IPS-NIHi7 (cell line): ENCODE measurements around the gene ZNF683.

Experiments
- DNase-seq: peaks from one replicate; pipeline ENCODE4 v3.0.0; 2012; ENCODE audit warnings: mixed read lengths; ENCODE audit errors: extremely low spot score

The ZNF683 gene

DNA sequence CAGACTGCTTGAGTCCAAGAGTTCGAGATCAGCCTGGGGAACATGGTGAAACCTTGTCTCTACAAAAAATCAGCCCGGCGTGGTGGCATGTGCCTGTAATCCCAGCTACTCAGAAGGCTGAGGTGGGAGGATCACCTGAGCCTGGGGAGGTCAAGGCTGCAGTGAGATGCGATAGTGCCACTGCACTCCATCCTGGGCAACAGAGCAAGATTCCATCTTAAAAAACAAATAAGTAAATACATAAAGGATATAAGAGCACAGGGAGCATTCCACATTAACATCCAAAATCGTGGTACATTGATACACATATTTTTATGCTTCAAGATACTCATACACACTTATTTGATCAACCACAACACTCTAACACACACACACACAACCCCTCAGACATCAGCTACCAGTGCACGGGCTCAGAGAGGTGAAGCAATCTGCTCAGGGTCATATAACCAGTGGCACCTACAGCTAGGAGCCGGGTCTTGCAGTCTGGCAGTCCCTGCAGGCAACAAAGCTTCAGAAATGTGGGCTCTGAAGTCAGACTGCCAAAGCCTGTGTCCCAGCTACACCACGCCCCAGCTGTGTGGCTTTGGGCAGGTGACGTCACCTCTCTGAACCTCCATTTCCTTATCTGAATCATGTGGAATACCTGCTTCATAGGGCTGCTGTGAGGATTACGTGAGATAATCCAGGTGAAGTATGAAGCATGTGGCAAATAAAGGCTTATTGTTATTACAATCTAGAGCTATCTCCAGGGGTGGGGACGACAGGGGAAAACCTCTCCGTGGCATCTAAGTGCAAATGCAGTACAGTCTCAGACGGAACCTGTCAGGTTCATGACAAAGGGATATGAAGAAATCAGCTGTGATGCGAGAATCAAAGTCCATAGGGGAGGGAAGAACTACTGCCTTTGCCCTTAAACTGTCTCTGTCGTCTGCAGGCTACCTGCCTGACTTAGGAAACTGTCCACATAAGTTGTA, 13.9 kb downstream of the ZNF683 start:
- DNase-seq, result no peak

DNA sequence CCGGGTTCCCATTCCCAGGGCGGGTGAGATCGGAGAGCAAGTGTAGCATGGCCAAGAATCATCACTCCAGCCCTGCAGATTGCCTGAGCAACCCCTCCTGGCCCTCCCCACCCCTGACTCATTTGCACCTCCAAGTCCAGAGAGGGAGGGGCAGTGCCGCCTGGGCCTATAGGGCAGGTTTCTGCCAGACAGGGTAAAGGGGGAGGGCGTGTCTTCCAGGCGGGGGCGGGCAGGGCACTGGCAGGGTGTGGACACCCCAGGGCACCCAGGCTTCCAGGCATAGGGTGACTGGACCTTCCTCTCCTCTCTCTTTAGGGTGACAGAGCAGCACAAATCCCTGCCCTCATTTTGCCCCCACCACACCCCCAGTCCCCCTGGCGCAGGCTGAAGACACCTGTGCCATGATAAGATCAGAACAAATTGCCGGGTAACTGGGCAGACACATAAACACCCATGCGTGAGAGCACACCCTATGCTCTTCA, 15.4 kb downstream of the ZNF683 start:
- DNase-seq, result no peak

DNA sequence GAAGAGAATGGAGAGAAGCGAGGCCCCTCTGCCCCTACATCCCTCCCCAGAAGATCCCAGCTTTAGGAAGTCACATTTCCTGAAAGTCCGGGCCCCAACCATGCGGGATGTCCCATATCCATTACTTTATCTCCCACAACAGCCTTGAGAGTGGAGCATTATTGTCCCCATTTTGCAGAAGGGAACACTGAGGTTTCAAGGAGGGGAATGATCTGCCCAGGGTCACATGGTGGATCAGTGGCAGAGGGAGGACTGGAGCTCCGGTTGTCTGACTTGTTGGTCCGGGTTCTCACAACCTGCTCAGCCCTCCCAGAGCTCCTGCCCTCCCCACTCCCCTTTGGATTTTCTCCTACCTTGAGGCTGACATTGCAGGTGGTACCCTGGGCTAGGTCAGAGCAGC, 16.4 kb downstream of the ZNF683 start:
- no peak for DNase-seq

DNA sequence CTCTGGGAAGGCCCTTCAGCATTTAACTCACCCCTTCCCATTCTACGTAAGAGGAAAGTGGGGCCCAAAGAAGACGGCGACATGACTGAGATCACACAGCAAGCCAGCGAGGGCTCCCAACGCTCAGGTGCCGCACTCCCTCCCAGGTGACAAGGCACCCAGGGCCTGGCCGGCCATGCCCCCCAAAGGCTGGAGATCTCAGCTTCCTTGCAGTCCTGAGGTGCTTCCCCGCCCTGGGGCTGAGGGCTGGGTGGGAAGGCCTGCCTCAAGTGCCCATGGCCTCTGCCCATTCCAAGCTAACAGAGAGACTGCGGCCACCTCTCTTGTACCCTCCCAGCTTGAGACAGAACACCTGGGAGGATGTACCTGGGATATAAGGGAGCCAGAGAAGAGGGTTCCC, 17.6 kb downstream of the ZNF683 start:
- DNase-seq, result no peak

DNA sequence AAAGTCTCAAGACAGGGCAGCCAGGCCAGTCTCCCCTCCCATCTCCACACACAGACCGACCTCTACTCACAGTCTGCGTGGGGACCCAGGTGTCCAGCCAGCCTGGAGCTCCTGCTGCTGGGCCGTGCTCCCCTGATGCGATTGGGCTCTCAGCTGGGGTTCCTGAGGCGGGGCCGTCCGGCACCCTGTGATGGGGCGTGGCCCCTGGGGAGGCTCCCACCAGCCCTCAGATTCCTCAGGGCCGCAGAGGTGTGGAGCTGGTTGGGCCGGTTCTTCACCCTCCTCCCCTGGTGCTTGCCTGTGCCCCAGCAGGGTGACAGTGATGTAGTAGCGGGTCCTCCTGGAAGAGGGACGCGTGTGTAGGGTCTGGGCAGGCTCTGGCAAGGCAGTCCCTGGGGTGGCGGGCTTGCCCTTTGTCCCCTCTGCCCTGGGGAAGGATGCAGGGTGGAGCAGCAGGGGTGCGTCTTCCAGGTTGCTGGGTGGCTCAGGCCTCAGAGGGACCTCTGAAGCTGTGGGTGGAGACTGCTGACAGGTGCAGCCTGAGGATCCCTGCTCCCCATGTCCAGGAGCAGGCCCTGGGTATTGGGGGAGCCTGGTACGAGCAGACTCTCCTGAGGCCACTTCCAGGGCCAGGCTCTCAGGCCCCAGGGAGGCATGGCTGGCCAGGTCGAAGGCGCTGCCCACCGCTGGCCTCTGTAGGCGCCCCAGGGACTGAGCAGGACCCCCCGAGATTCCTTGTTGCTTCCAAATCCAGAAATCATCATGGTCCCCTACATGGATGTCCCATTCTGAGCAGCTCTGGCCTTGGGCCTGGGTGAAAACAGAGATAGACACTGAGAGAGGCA, 18.4 kb downstream of the ZNF683 start, which contains the start of gene CRYBG2:
Gene CRYBG2, minus strand, starts transcription at position 155 of the 845 bp plus-strand sequence. CDS start 7,473 bp downstream, outside the sequence.
- no peak for DNase-seq

DNA sequence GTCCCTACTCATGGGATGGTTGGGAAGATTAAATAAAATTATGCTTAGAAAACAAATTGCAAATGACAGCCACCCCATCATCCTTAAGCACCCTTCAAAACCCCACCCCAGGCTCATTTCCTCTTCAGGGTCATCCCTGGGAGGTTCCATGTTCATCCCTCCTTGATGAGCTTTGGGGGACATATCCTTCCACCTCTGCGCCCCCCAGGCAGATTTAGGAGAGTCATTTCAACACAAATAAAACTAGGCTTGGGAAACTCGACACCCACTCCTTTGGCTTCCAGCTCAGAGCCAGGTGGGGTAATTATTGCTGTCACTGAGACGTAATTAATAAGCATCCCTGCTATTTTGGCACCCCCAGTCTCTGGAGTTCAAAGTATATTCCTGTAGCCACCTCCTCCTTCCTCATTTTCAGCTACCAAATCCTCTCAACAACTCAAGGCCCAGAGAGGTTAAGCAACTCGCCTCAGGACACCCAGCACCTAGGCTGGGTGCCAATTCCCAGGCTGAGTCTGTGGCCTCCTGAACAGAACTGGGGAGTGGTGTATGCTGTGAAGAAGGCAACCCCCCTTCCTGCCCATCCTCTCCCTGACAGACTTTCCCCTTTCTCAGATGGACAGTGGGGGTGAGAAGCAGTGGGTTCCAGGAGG, 19.2 kb downstream of the ZNF683 start:
- DNase-seq, result no peak

DNA sequence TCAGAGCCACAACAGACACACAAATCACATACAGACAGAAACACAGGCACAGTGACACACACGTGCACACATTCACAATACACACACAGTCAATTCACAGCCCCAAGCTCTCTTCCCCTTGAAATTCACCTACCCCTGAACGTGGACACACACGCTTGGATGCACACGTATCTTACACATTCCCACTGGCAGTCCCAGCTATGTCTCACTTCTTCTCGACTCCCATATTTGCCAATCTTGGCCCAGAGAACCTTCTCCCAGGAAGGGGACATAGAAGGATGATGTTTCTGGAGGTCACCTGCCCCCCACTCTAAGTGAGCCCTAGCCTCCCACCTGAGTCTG, 20.2 kb downstream of the ZNF683 start:
- no peak for DNase-seq

DNA sequence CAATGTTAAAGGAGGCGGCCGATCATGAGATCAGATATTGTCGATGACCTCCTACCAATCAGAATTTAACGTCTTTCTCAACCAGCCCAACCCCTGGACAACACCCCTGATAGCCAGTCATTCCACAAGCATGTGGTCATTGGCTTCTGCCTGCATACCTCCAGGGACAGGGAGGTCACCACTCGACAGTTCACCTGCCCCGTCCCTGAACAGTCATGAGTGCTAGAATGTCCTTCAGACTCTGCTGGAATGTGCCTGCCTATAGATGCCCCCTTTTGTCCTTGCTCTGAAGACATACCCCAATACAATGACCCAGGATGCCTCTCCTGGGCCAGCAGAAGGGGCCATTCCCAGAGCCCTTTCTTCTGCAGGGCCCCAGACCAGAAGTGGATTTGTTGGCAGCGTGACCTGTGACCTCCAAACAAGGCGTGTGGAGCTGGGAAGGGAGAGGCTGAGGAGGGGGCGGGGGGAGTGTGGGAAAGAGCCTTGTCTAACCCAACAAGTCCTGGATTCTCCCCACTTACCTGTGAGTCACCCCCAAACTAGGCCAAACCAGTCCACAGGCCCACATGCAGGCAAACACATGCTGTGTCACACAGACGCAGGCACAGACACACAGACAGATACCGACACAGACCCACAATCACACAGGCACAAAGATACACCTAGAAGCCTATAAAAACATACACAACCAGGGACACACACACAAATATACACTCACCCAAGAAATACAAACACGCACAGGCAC, 20.8 kb downstream of the ZNF683 start:
- DNase-seq, result no peak

DNA sequence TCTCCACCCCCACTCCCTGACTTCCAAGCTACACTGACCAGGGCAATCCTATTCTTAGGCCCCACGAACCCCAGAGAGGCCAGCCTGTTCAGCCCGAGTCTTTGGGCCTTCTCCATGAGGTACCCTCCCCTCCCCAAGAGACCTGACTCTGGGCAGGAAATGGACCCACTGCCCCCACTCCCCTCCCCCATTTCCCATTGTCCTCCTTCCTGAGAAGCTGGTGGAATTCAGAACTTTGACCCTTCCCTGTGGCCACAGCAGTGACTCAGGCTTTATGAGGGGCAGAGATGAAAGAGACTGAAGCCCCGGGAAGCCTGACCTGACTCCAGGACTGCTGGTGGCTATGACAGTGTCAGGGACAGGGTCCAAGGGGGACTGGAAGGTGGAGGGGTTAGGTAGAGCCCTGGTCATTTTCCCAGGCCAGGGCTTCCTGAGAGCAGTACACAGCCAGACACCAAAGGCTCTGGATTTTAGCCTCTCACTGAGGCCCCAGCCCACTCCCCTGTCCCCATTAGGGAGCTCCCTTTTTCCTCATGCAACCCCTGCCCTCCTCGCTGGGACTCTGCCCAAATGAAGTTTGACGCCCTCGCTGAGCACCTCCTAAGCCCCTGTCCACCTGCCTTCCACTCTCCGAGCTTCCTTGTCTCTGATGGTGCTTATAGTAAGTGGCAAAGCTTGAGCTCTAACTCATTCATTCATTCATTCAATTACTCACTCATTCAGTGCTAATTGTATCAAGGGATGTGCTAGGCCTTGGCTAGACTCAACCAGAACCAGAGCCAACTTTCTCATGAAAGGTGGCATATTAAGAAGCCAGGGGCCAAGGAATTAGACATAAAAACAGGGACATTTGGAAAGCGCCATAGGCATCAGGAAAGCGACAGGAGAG, 21.6 kb downstream of the ZNF683 start:
- DNase-seq, result no peak

DNA sequence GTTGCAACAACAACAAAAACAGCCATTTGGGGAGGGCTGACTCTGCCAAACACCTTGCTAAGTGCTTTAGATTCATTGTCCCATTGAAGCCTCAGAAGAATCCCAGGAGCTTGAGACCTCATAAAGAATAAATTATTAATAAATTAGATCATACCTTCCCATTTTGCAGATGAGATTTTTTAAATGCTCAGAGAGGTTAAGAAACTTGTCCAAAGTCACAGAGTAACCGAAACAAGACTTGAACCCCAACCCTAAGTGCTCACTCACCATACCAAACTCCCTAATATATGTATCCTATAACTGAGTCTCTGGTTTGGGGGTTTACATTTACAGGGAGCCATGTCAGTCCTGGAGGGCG, 22.2 kb downstream of the ZNF683 start:
- no peak for DNase-seq

DNA sequence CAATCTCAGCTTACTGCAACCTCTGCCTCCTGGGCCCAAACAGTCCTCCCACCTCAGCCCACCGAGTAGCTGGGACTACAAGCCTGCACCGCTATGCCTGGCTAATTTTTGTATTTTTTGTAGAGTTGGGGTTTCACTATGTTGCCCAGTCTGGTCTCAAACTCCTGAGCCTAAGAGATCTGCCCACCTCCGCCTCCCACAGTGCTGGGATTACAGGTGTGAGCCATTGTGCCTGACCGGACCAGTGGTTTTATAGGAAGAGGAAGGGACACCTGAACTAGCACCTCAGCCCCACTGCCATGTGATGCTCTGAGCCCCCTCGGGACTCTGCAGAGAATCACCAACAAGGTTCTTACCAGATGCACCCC, 22.7 kb downstream of the ZNF683 start:
- DNase-seq, result no peak

DNA sequence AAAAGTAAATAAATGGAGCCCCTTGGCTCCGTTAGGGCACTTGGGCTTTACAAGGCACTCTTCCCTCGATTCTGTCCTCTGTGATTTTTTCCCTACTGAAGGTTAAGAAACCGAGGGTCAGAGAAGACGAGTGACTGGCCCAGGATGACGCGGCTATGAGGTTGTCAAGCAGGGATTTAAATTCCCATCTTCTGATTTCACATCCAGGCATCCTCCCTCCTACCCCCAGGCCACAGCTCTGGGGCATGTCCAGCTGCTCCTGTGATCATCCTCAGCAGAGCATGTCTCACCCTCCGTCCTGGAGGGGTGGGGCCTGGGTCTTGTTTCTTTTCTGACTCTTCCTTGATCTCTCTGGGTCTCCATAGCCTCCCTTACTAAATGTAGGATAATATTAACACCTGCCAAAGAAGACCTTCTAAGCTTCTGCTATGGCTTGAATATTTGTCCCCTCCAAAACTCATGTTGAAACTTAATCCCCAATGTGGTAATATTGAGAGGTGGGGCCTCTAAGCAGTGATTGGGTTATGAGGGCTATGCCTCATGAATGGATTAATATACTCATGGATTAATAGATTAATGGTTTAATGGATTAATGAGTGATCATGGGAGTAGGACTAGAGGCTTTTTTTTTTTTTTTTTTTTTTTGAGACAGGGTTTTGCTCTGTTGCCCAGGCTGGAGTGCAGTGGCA, 23.2 kb downstream of the ZNF683 start:
- DNase-seq, result no peak

DNA sequence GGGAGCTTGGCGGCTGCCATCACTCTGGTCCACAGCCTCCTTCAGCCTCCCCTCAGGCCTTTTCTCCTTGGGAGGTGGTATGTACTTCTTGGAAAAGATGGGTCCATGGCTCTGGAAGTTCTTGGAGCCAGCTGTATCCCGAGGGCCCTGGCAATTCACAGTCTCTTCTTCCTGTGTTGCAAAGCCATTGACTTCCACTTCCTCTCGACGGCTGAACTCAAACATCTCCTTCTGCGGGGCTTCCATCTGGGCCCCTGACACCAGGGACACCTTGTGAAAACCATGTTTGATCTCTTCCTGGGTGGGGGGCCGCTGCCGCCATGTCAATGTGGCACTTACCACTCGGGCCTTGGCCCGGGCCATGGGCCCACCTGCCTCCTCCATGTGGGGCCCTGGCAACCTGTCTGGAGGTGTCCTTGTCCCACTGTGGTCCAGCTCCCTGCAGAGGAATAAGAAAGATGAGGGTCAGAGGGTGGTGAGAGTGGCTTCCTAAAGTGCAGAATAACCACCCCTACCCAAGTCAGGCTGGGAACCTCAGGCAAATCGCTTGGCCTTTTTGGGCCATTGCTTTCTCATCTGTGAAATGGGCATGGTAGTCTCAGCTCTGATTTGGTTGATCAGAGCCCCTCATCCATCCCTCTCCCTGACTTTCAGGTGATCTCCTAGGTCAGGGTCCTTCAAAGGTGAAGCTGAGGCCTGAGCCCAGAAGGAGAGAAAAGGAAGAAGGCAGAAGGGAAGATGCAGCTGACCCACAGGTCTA, 26.1 kb downstream of the ZNF683 start:
- DNase-seq, result no peak

DNA sequence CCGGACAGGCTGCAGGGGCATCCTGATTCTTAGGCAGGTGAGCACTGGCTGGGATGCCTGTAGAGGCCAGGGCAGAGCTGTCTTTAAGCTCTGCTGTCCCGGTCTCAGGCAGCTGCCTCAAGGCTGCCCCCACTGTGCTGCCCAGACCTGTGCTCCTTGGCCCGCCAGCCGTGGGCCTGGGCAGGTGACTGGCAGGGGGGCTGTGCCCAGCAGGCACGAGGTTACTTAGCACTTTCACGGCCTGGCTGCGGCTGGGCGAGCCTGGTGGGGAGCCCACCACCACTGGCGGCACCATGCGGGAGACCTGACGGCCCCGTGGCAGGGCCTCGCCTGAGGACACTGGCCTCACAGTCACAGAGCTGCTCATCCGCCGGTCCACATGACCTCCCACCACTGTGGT, 26.8 kb downstream of the ZNF683 start:
- DNase-seq, result no peak

DNA sequence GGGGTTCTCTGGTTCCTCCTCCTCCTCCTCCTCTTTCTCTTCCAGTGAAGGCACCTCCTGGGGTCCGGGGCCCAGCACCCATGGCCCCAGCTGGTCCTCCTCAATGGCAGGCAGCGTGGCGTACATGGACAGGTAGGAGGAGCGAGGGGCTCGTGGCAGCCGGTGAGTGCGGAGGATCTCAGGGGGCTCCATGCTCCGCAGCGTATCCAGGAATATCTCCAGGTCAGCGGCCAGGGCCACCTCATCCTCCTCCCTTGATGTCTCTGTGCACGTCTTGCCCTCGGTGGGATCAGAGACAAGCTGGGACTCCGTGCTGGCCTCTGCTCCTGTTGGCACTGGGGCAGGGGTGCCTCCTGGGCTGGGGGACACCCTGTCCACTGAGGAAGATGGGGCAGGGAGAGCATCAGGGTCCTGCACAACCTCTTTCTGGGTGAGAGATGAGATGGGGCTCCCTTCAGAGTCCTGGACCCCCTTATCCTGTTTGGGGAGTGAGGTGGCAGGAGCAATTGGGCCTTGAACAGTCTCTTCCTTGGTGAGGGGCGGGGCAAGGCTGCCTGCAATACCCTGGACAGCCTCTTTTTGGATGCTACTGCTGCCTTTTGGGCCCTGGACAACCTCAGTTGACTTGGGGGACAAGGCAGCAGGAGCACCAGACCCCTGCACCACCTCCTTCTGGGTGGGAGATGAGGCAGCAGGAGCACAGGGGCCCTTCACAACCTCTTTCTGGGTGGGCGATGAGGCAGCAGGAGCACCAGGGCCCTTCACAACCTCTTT, 28.2 kb downstream of the ZNF683 start:
- no peak for DNase-seq

DNA sequence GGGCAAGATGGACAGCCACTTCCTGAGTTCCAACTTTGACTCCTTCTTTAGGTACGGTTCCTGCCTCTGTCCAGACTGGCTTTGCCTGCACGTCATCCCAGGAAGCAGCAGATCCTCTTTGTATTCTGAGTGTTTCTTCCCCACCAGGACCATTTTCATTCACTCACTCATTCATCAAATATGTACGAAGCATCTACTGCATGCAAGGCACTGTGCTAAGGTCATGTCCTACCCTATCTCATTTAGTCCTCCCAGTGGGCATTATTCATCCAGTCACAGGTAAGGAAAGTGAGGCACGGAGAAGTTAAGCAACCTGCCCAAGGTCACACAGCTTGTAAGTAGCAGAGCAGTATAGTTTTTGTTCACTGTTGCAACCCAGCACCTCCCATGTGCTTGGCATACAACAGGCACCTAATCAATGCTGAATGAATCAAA, 32.5 kb downstream of the ZNF683 start:
- no peak for DNase-seq

DNA sequence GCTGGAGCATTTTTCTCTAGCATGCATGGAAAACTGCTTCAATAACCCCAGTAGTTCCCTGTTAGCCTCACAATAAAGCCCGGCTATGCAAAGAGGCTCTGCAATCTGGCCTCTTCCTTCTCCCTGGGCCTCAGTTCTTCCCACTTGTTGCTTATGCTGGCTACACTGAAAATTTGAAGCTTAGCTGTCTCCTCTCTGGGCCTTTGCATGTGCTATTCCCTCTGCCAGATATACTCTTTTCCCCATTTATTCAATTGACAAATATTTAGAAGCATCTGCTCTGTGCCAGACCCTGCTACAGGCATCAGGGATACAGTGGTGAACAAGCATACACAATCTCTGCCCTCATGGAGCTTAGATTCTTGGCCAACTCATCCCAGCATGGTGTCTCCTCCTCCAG, 33.9 kb downstream of the ZNF683 start:
- DNase-seq, result no peak

DNA sequence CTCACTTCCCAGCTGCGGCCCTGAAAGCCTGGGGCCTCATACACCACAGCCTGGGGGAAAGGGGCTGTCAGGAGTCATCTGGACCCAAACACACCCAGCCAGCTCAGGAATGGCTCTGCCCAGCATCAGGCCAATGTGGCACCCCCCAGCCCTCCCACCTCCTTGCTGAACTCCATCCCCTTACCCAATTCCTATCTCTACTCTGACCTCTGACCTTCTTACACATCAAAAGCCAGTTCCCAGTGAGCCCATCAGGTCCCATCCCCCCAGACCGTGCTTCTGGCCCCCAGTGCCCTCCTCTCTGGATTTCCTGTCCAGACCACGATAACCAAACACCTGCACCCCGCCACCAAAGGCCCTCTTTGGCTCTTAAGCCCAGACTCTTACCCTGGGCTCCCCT, 34.9 kb downstream of the ZNF683 start:
- DNase-seq, result no peak
